Right renal pelvis (tissue), 4 donors: ENCODE data around the gene LRRC9. TPM values are rescaled to one million over a fixed set of nuclear protein-coding genes. Genes with fewer than 3 reads are reported as not detected.

Experiments used
- DNase-seq, 4 donors: peaks; one replicate each; pipeline ENCODE4 v3.0.0-alpha.2; 2013; ENCODE audit warnings: low read depth in 4 of 4, low spot score in 3 of 4, missing footprints in 1 of 4
- polyA plus RNA-seq, 4 donors: library from polyadenylated mRNA; unstranded; fragments of 120-200 nt; gene quantifications; one replicate each; pipeline ENCODE4 v1.2.1, GENCODE V29; 2013; ENCODE audit not compliant: insufficient read length in 4 of 4

Gene LRRC9
- polyA plus RNA-seq, 4 donors: 1.4 to 2.9 (median 1.8) TPM

DNA sequence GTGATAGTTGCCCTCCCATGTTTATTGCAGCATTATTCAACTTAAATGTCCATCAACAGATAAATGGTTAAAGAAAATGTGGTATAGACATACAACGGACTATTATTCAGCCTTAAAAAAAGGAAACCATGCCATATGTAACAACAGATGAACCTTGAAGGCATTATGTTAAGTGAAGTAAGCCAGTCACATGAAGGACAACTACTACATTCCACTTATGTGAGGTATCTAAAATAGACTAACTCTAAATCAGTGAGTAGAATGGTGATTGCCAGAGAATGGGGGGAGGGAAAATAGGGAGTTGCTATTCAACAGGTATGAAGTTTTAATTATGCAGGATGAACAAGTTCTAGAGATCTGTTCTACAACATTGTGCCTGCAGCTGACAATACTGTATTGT lies 181.8 kb downstream of the LRRC9 start:
- no peak for DNase-seq

DNA sequence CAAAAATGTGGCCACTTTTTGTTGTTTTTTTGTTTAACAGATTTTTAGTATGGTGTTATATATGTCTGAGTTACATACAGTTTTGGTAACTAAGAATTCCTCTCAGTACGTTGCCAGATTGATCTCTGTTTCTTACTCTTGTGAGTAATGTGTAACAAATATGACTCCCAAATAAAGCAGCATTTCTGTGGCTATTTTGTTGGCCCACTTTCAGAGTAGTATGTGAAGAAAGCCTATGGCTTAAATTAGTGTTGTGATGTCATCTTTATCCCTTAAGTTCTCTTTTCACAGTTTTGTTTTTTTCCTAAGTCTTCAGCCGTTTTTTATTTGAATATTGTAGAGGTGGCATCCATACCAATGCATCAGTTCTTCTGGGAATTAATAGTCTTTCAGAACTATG lies 182.4 kb downstream of the LRRC9 start:
- DNase-seq: no peak

DNA sequence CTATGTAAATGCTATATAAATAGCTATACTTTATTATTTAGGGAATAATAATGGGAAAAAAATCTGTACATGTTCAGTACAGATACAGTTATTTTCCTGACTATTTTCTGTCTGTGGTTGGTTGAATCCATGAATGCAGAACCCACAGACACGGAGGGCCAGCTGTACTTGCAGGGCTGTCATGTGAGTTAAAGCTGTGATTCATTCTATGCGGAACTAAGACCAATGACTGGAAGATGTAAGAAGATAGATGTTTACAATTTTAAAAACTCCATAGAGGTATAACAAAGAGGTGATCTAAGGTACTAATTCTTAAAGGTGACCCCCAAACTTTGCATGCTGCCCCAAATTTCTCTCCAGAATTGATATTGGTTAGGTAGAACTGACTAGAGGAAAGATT lies 186.4 kb downstream of the LRRC9 start:
- no peak for DNase-seq

DNA sequence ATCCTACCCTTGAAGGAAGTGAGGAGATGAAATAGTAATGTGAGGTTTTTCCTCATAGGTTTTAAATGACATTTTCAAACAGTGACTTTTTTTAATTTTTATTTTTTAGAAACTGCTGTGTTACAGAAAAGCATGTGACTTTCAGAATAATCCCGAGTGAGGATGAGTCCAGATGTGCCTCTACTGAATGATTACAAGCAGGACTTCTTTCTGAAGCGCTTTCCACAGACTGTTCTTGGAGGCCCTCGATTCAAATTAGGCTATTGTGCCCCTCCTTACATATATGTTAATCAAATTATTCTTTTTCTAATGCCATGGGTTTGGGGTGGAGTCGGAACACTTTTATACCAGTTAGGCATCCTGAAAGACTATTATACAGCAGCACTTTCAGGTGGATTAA lies 187.5 kb downstream of the LRRC9 start:
- DNase-seq: no peak

DNA sequence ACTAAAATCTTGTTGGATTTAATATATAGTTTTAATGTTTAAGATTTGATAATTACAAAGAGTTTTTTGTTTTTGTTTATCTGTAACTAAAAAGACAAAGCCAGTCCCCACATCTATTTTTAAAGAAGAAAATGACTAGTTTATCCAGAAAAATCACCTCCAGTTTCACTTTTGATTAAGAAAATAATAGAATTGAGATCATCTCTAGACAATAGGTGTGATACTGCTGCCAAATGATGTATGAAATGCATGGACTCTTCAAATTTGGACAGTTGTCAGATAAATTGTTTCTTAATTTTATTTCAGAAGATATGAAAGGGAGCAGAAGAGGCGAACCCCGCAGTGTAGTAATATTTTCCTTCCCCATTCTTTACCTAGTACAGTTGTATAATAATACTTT lies 191.8 kb downstream of the LRRC9 start:
- DNase-seq: no peak

Other genes starting within 250 kb of the LRRC9 start
- 1 to 10 TPM; 3.2 to 6.9 (median 3.8) TPM for gene RTN1, start 49.4 kb upstream of the LRRC9 start, polyA plus RNA-seq
- gene PCNX4, start 171.8 kb downstream of the LRRC9 start, polyA plus RNA-seq: 10 to 100 TPM; 86.7 to 94.6 (median 92.6) TPM
- 10 to 100 TPM; 73.4 to 97.9 (median 84.2) TPM for gene DHRS7, start 245.3 kb downstream of the LRRC9 start, polyA plus RNA-seq